ENCODE results near the gene PIK3C3. TPM values are rescaled to one million over a fixed set of nuclear protein-coding genes. Genes with fewer than 3 reads are reported as not detected.

PIK3C3 gene
- total and polyA plus RNA-seq, 2 of the 8 experiments (the other 6 are each of a cell fraction or from before 2014, with no cell fraction given) = 15.3 to 47.4 TPM

DNA sequence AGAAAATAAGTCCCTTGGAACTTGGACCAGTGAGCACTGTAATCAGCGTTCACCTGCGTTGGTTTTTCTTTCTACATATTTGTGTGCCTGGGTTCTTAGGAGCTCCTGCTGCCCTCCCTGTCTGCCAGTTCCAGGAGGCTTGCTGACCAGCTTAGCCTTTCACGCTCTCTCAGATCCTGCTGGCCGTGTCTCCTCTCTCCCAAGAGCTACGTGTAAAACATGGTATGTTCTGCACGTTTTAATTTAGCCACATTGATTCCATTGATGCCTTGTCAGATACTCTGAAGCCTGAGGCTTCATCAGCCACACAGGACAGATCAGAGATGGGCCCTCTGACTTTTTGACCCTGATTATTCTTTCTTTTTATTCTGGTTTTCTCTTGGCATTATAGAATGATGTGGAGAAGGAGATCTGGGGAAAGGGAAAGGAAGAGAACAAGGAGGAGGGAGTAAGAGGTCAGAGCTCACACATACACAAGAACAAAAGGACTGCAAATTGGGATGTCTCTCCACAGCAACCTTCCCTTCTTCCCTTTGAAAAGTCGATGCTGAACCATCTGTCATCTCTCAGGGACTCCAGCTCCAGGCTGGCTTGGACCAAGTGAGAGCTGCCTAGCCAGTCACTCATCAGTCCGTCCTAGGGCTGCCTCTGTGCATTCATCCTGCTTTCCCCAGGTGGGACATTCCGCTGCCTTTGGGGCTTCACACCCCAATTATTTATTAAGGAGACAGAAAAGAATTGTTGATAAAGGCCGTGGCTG is 152.8 kb downstream of the PIK3C3 start (continued):
- TF ChIP-seq CHD7 (IDR thresholded peaks at IDR 0.05; ENCODE audit: insufficient replicate concordance, low read length) (no peak), JUND (IDR thresholded peaks at IDR 0.05; ENCODE audit: low read length) (no peak), SP2 (IDR thresholded peaks at IDR 0.05; ENCODE audit: low read length) (no peak), KDM4A (IDR thresholded peaks at IDR 0.05; ENCODE audit: low read depth, low read length, severe bottlenecking) (no peak), TBP (IDR thresholded peaks at IDR 0.05; ENCODE audit: low read depth, low read length) (no peak), BCL11A (IDR thresholded peaks at IDR 0.05; ENCODE audit: low read depth in 2 of 2, low read length in 2 of 2) (no peak), BACH1 (IDR thresholded peaks at IDR 0.05; ENCODE audit: low read length) (no peak), MAX (IDR thresholded peaks at IDR 0.05) (no peak), TCF12 (IDR thresholded peaks at IDR 0.05; ENCODE audit: low read depth, low read length) (no peak), EZH2 (IDR thresholded peaks at IDR 0.05; ENCODE audit: low read depth, low read length, severe bottlenecking) (no peak)
